ENCODE results near the gene PDE3A.

- no peak for TF ChIP-seq CTCF (IDR thresholded peaks at IDR 0.05)
- no peak for TF ChIP-seq POLR2A (IDR thresholded peaks at IDR 0.05)
- TF ChIP-seq POLR2AphosphoS5 (IDR thresholded peaks at IDR 0.05), result no peak
- no peak for TF ChIP-seq EP300 (IDR thresholded peaks at IDR 0.05)
These were observed 689 bp upstream of the PDE3A start for GRCh38 chr12:20367583-20368113.
